ENCODE measurements around the gene KHDRBS1.

GRCh38 chr1:32077451-32077850 lies 63.8 kb downstream of the KHDRBS1 start:
- TF ChIP-seq POLR2A (IDR thresholded peaks at IDR 0.05) (no peak), CTCF (IDR thresholded peaks at IDR 0.05) (no peak)

Measured in body of pancreas (tissue), 4 donors.